Skeletal muscle cell (primary cell): Measurements from ENCODE around the gene HRCT1.

Source experiments
- DNase-seq: peaks from one replicate; pipeline ENCODE4 v3.0.0-alpha.2; 2010; ENCODE audit warnings: low read depth
- H3K4me3 ChIP-seq: 2 replicates; pipeline ENCODE4 v1.5.1; 2011; ENCODE audit warnings: low read depth, mild to moderate bottlenecking, control low read depth, low read length, moderate library complexity

HRCT1 gene

GRCh38 chr9:35937227-35937626 is 31.2 kb downstream of the HRCT1 start:
- no peak overlapping the region for H3K4me3 ChIP-seq
- no peak for DNase-seq

GRCh38 chr9:35938474-35939356 is 32.7 kb downstream of the HRCT1 start:
- no peak for DNase-seq
- no peak overlapping the region for H3K4me3 ChIP-seq

GRCh38 chr9:35939679-35940250 is 33.8 kb downstream of the HRCT1 start:
- DNase-seq: no peak
- no peak overlapping the region for H3K4me3 ChIP-seq

- H3K4me3 ChIP-seq: no peak overlapping the region
- DNase-seq: no peak
These were observed 34.7 kb downstream of the HRCT1 start for GRCh38 chr9:35940458-35941407.

GRCh38 chr9:35942286-35942685 is 36.3 kb downstream of the HRCT1 start:
- DNase-seq: no peak
- H3K4me3 ChIP-seq: no peak overlapping the region

GRCh38 chr9:35944173-35944572 is 38.2 kb downstream of the HRCT1 start:
- DNase-seq: no peak
- H3K4me3 ChIP-seq: no peak overlapping the region

- H3K4me3 ChIP-seq: no peak overlapping the region
- no peak for DNase-seq
These were observed 38.8 kb downstream of the HRCT1 start for GRCh38 chr9:35944841-35945240.

- DNase-seq: peak; percentile 63
- no peak overlapping the region for H3K4me3 ChIP-seq
These were observed 39.5 kb downstream of the HRCT1 start for GRCh38 chr9:35945341-35946018.

- DNase-seq: no peak
These were observed 42.4 kb downstream of the HRCT1 start for GRCh38 chr9:35948451-35948850.

GRCh38 chr9:35948901-35949318 is 42.9 kb downstream of the HRCT1 start:
- no peak overlapping the region for H3K4me3 ChIP-seq
- no peak for DNase-seq

More at GRCh38 chr9:35948451-35948850, 42.4 kb downstream of the HRCT1 start:
- H3K4me3 ChIP-seq: no peak overlapping the region

- no peak overlapping the region for H3K4me3 ChIP-seq
- no peak for DNase-seq
These were observed 45.7 kb downstream of the HRCT1 start for GRCh38 chr9:35951736-35952135.

GRCh38 chr9:35952526-35953191 is 46.7 kb downstream of the HRCT1 start:
- no peak for DNase-seq

GRCh38 chr9:35954942-35955546 is 49.0 kb downstream of the HRCT1 start:
- no peak overlapping the region for H3K4me3 ChIP-seq
- peak; percentile 61 for DNase-seq

More at GRCh38 chr9:35952526-35953191, 46.7 kb downstream of the HRCT1 start:
- no peak overlapping the region for H3K4me3 ChIP-seq

- H3K4me3 ChIP-seq: no peak overlapping the region
- DNase-seq: peak; percentile 55
These were observed 50.6 kb downstream of the HRCT1 start for GRCh38 chr9:35956651-35957050.
